ENCODE measurements around the gene PIP5K1C.

Gene PIP5K1C

DNA sequence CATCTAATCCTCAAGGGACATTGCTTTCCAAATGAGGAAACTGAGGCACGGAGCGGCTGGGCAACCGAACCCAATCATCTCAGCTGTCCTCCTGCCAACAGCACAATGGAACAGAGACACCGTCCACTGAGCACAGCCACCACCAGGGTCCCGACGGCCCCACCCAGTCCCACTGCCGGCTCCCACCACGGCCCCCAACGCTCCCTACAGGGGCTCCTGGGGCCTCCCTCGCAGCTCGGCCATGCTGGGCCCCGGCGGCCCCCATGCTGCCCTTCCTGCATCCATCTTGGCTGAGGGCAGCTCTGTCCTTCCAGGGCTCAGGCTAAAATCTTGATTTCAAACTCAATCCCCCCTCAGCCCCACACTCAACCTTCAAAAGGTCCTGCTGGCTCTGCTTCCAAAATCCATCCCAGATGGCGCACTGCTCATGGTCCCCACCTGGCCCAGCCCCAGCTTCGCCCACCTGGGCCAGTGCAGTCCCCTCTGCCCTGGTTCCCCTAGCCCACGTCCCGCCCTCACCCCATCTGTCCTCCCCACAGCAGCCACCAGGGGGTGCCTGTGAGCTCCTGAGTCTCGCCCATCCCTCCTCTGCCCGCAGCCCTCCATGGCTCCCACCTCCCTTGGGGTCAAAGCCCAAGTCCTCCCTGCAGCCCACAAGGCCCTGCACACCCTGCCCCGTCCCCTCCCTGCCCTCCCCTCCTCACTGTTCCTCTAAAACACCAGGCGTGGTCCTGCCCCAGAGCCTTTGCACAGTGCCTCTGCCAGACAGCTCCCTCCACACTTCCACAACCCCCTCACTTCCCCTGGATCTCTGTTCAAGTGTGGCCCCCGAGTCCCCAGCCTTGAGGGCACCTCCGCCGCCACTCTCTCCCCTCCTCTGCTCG, 7.9 kb downstream of the PIP5K1C start:
- peaks cover under 1% of the 10 kb centered on the region for H3K4me1 ChIP-seq (ENCODE audit: control insufficient read depth, insufficient read depth, low read length)
- no peaks in the 10 kb centered on the region for H3K9me3 ChIP-seq (ENCODE audit: control insufficient read depth, low read length)
- DNase-seq (ENCODE audit: low read depth), result no peak
- peaks cover 4% of the 10 kb centered on the region for H3K36me3 ChIP-seq (ENCODE audit: control insufficient read depth, insufficient read depth, low read length, severe bottlenecking)
- H3K9ac ChIP-seq (ENCODE audit: low read length), result no peak overlapping the region
- no peaks in the 10 kb centered on the region for H3K27me3 ChIP-seq (replicated peaks; ENCODE audit: control insufficient read depth, insufficient read depth, low read length)
- H3K4me3 ChIP-seq (ENCODE audit: low read length), result no peak overlapping the region

DNA sequence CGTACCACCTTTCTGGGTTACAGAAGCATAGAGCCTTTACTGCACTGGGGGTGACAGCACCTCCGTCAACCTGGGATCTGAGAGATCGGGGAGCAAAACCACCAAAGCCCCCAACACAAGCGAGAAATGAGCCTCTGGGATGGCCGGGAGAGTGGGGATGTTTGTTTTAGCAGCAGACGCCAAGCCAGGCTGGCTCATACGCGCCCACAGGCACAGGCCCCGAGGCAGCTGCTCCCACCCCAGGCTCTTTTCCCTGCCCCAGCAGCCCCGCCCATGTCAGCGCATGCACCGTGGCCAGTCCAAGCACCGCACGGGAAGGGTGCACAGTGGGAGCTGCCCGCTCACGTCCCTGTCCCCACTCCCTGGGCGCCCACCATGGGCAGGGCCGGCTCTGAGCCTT, 8.5 kb downstream of the PIP5K1C start:
- no peak overlapping the region for H3K4me3 ChIP-seq (ENCODE audit: low read length)
- peaks cover 6% of the 10 kb centered on the region for H3K4me1 ChIP-seq (ENCODE audit: control insufficient read depth, insufficient read depth, low read length)
- no peak for DNase-seq (ENCODE audit: low read depth)
- no peaks in the 10 kb centered on the region for H3K27me3 ChIP-seq (replicated peaks; ENCODE audit: control insufficient read depth, insufficient read depth, low read length)
- peaks cover 4% of the 10 kb centered on the region for H3K36me3 ChIP-seq (ENCODE audit: control insufficient read depth, insufficient read depth, low read length, severe bottlenecking)
- no peak overlapping the region for H3K9ac ChIP-seq (ENCODE audit: low read length)
- H3K9me3 ChIP-seq (ENCODE audit: control insufficient read depth, low read length), result no peaks in the 10 kb centered on the region

DNA sequence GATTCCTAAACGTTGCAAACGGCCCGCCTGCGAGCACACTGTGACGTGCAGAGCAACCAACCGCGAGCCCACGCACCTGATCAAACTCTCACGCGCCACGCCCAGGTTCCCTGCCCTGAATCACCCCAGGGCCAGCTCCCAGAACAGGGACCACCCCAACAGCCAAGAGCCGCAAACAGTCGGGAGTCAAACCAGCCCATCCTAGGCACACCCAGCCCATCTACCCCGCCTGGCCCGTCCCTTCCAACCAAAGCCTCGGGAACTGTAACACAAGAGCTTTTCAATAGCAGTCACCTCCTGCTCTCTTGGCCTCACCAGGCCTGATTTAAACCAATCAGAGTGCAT, 8.9 kb downstream of the PIP5K1C start:
- no peak overlapping the region for H3K4me3 ChIP-seq (ENCODE audit: low read length)
- H3K9me3 ChIP-seq (ENCODE audit: control insufficient read depth, low read length), result no peaks in the 10 kb centered on the region
- no peak for DNase-seq (ENCODE audit: low read depth)
- H3K36me3 ChIP-seq (ENCODE audit: control insufficient read depth, insufficient read depth, low read length, severe bottlenecking), result peaks cover 4% of the 10 kb centered on the region
- no peak overlapping the region for H3K9ac ChIP-seq (ENCODE audit: low read length)
- H3K27me3 ChIP-seq (replicated peaks; ENCODE audit: control insufficient read depth, insufficient read depth, low read length), result no peaks in the 10 kb centered on the region
- peaks cover 6% of the 10 kb centered on the region for H3K4me1 ChIP-seq (ENCODE audit: control insufficient read depth, insufficient read depth, low read length)

DNA sequence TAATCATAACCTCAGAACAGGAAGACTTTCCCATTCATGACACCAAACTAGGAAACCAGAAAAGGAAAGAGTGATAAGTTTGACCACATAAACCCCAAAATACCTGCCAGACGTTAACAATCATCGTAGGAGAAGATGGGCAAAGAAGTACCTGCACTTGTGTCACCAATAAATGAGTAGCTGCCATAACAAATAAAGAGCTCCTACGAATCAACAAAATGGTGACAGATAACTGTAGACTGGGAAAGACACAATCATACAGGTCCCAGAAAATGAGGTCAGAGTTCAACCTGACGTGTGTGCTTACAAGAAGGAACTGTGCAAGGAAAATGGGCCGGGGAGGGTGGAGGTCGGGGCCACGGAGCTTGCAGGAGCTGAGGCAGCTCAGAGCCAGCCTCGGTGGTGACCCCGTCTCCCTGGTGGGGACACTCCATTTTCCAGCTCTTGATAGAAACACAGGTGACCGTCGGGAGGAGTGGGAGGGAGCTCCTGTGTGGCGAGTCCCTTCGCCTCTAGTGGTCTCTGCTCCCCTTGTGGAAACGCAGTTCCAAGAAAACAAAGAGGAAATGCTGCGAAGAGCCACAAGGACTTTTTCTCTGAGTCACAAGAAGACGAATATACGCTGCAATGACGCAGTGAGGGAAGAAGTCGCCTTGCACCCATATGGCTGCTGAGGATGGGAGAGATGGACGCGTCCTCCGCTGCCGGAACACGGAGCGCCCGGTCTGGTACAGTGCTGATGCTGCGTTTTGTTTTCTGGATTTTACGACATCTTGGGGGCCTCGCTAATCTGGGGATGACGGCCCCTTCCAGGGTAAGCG, 9.5 kb downstream of the PIP5K1C start:
- Histone ChIP-seq H3K36me3 (ENCODE audit: control insufficient read depth, insufficient read depth, low read length, severe bottlenecking) (peaks cover 4% of the 10 kb centered on the region), H3K4me3 (ENCODE audit: low read length) (no peak overlapping the region), H3K9ac (ENCODE audit: low read length) (no peak overlapping the region), H3K27me3 (replicated peaks; ENCODE audit: control insufficient read depth, insufficient read depth, low read length) (no peaks in the 10 kb centered on the region), H3K9me3 (ENCODE audit: control insufficient read depth, low read length) (no peaks in the 10 kb centered on the region), H3K4me1 (ENCODE audit: control insufficient read depth, insufficient read depth, low read length) (peaks cover 6% of the 10 kb centered on the region)
- no peak for DNase-seq (ENCODE audit: low read depth)

DNA sequence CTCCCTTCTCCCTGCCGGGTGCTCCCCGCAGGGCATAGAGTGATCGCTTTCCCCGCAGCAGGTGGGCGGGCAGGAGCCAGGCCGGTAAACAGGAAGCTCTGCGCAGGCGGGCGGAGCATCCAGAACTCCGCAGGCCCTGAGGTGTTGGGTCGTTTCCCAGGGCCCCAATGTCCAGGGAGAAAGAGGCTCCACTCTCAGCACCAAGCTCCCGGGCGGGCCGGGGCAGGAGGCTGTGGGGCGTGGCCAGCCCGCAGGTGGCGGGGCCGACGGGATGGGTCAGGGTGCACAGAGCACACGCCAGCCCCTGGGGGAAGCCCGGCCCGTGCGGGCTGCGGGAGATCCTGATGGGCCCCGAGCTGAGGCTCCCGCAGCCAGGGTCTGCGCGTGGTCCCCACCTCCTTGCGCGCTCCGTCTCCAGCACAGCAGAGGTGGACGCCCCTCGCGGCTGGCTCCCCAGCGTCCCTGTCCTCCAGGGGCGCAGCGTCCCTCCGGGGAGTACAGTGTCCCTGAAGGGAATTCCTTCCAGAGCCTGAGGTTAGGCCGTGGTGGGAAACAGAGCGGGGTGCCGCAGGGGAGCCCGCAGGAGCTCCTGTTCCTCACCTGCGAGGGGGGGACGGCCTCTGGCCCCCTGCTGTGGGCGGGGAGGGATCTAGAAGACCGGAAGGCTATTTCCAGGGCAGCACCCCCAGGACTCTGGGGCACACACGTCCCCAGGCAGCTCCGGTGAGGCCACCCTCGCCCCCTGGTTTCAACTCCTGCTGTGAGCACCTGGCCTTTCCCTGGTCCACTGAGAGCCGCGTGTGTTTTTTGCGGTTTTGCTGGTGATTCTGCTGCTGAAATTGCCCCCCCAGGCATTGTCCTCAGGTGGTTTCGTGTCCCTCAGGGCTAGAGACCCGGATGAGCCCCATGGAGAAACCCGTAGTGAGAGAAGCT, 12.2 kb downstream of the PIP5K1C start:
- peaks cover 9% of the 10 kb centered on the region for H3K4me1 ChIP-seq (ENCODE audit: control insufficient read depth, insufficient read depth, low read length)
- no peak overlapping the region for H3K4me3 ChIP-seq (ENCODE audit: low read length)
- H3K9ac ChIP-seq (ENCODE audit: low read length), result no peak overlapping the region
- DNase-seq (ENCODE audit: low read depth), result no peak
- H3K36me3 ChIP-seq (ENCODE audit: control insufficient read depth, insufficient read depth, low read length, severe bottlenecking), result peaks cover 12% of the 10 kb centered on the region
- no peaks in the 10 kb centered on the region for H3K27me3 ChIP-seq (replicated peaks; ENCODE audit: control insufficient read depth, insufficient read depth, low read length)
- H3K9me3 ChIP-seq (ENCODE audit: control insufficient read depth, low read length), result peaks cover 6% of the 10 kb centered on the region

DNA sequence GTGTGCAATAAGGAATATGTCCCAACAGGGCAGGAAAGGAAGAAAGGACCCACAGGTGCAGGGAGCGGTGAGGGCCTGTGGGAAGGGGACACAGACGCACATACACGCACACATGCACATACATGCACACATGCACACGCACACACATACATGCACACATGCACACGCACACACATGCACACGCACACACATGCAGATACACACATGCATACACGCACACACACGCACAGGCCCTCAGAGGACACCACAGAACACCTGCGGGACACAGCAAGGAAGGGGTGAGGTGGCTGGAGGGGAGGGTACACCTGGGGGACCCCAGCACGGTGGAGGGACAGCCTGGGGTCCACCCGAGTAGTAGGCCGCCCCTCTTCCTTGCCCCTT, 12.9 kb downstream of the PIP5K1C start:
- no peaks in the 10 kb centered on the region for H3K27me3 ChIP-seq (replicated peaks; ENCODE audit: control insufficient read depth, insufficient read depth, low read length)
- no peak for DNase-seq (ENCODE audit: low read depth)
- peaks cover 6% of the 10 kb centered on the region for H3K9me3 ChIP-seq (ENCODE audit: control insufficient read depth, low read length)
- peaks cover 12% of the 10 kb centered on the region for H3K36me3 ChIP-seq (ENCODE audit: control insufficient read depth, insufficient read depth, low read length, severe bottlenecking)
- peaks cover 11% of the 10 kb centered on the region for H3K4me1 ChIP-seq (ENCODE audit: control insufficient read depth, insufficient read depth, low read length)
- H3K9ac ChIP-seq (ENCODE audit: low read length), result no peak overlapping the region
- H3K4me3 ChIP-seq (ENCODE audit: low read length), result no peak overlapping the region

DNA sequence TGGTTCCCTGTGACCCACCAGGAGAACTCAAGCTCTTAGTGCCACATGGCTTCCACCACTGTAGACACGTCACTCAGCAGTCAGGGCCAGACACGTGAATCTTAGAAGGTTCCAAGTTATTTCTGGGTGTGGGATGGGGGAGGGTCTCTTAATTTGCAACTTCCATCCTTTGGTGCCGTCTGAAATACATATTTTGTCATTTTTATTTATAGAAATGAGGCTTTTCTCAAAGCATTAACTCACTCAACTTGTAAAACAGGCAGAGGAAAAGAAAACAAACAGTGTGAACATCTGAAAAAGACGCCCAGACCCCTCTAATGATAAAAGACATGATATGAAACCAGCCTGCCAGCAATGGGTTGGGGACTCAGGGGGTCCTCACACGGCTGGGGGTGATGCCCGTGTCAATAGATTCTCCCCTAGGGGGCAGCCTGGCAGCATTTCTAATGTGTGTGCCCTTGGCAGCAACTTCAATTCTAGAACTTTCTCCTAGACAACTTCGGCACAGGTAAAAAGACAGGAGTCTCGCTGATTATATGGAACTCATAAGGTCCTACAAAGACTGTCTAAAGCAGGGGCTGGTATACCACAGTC, 15.4 kb downstream of the PIP5K1C start:
- H3K4me3 ChIP-seq (ENCODE audit: low read length), result no peak overlapping the region
- H3K4me1 ChIP-seq (ENCODE audit: control insufficient read depth, insufficient read depth, low read length), result peaks cover 11% of the 10 kb centered on the region
- no peak for DNase-seq (ENCODE audit: low read depth)
- H3K9ac ChIP-seq (ENCODE audit: low read length), result no peak overlapping the region
- H3K27me3 ChIP-seq (replicated peaks; ENCODE audit: control insufficient read depth, insufficient read depth, low read length), result no peaks in the 10 kb centered on the region
- peaks cover 6% of the 10 kb centered on the region for H3K9me3 ChIP-seq (ENCODE audit: control insufficient read depth, low read length)
- peaks cover 8% of the 10 kb centered on the region for H3K36me3 ChIP-seq (ENCODE audit: control insufficient read depth, insufficient read depth, low read length, severe bottlenecking)

DNA sequence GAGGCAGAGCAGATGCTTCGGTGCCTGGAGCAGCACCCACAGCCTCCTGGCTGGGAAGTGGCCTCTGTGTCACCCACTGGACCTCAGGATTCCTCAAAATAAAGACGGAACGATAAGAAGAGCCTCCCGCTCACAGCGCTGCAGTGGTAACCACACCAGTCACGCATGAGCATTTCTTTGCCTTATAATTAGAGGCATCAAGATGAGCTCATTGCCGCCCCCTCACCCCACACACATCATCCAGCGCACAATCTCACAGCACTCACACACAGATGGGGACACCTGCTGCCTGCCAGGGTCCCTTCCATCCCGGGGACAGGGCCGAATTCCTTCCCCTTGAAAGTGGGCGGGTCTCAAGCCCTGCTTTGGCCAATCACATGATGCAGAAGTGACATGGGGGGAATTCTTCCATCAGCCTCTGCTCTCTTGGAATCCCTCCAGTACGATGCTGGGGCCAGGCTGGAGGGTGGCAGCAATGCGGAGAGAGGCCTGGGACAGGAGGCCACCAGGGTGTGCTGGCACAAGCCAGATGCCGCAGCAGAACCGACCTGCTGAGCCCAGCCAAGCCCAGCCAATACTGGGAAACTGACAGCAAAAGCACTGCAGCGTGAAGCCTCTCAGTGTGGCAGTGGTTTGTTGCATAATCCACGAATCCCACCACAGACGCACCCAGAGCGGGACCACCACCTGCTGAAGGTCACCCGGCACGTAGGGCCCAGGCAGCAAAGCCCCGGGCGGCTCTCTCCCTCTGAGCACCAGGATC, 16.0 kb downstream of the PIP5K1C start:
- peaks cover 8% of the 10 kb centered on the region for H3K36me3 ChIP-seq (ENCODE audit: control insufficient read depth, insufficient read depth, low read length, severe bottlenecking)
- no peak for DNase-seq (ENCODE audit: low read depth)
- no peak overlapping the region for H3K9ac ChIP-seq (ENCODE audit: low read length)

DNA sequence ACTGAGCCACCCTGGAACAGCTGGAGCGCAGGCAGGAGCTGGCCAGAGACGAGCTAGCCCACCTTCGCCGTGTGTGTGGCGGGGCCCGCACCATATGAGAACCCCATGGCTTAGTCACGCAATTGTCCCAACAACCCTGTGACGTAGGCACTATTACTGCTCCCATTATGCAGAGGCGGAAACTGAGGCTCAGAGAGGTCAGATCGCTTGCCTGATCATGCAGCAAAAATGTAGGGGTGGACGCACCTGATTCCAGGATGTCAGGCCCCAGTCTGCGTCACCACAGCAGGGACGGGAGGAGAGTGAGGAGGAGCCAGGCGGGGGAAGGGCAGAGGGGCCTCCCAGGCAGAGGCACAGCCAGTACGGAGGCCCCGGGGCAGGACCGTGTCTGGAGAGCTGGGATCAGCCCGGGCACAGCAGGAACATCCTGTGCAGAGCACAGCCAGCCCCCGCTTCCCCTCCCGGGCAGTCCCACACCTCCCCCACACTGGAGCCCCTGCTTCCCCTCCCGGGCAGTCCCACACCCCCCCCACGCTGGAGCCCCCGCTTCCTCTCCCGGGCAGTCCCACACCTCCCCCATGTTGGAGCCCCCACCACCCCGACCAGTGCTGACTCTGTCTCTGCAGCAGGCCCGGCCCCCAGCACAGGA, 16.7 kb downstream of the PIP5K1C start:
- Histone ChIP-seq H3K27me3 (replicated peaks; ENCODE audit: control insufficient read depth, insufficient read depth, low read length) (no peaks in the 10 kb centered on the region), H3K36me3 (ENCODE audit: control insufficient read depth, insufficient read depth, low read length, severe bottlenecking) (peaks cover 8% of the 10 kb centered on the region), H3K9me3 (ENCODE audit: control insufficient read depth, low read length) (peaks cover 6% of the 10 kb centered on the region), H3K9ac (ENCODE audit: low read length) (no peak overlapping the region), H3K4me3 (ENCODE audit: low read length) (no peak overlapping the region), H3K4me1 (ENCODE audit: control insufficient read depth, insufficient read depth, low read length) (peaks cover 11% of the 10 kb centered on the region)
- no peak for DNase-seq (ENCODE audit: low read depth)

More for the DNA sequence above, 16.0 kb downstream of the PIP5K1C start:
- H3K4me1 ChIP-seq (ENCODE audit: control insufficient read depth, insufficient read depth, low read length), result peaks cover 11% of the 10 kb centered on the region
- H3K4me3 ChIP-seq (ENCODE audit: low read length), result no peak overlapping the region
- no peaks in the 10 kb centered on the region for H3K27me3 ChIP-seq (replicated peaks; ENCODE audit: control insufficient read depth, insufficient read depth, low read length)
- peaks cover 6% of the 10 kb centered on the region for H3K9me3 ChIP-seq (ENCODE audit: control insufficient read depth, low read length)

All from adipocyte (in vitro differentiated cells).